Thyroid gland (tissue), 4 donors: Measurements from ENCODE around the gene OR2S2. TPM values are rescaled to one million over a fixed set of nuclear protein-coding genes. Genes with fewer than 3 reads are reported as not detected.
"Not testable (repeated sequence)": the region's sequence is repeated elsewhere in the genome, so short reads cannot be mapped to it uniquely, and the experiment has no call there.

Source experiments
- DNase-seq, 2 donors: peaks; one replicate each; pipeline ENCODE4 v3.0.0-alpha.2; 2019
- H3K27ac ChIP-seq, 3 donors: fragments of 200-600 bp; sonication (generic); 1 replicate in 2 of 3; 2 replicates in 1 of 3; pipeline ENCODE4 v1.5.1; 2016 to 2019; ENCODE audit warnings: mild to moderate bottlenecking in 1 of 3, moderate library complexity in 1 of 3
- H3K27me3 ChIP-seq: fragments of 200-600 bp; sonication (generic); one replicate; pipeline ENCODE4 v1.5.1; 2019
- H3K36me3 ChIP-seq, 2 donors: fragments of 200-600 bp; sonication (generic); one replicate each; pipeline ENCODE4 v1.5.1; 2016 to 2019
- H3K4me1 ChIP-seq, 2 donors: fragments of 200-600 bp; sonication (generic); one replicate each; pipeline ENCODE4 v1.5.1; 2017 to 2019
- H3K4me3 ChIP-seq, 3 donors: fragments of 200-600 bp; sonication (generic); replicated peaks in 1 of 3; 1 replicate in 2 of 3; 2 replicates in 1 of 3; pipeline ENCODE4 v1.5.1; 2016; ENCODE audit warnings: mild to moderate bottlenecking in 1 of 3
- H3K9me3 ChIP-seq: fragments of 200-600 bp; sonication (generic); one replicate; pipeline ENCODE4 v1.5.1; 2017
- CTCF ChIP-seq, 6 experiments: fragments of 200-600 bp in 3 of 6; fragments of 450-650 bp in 3 of 6; sonication (generic) in 3 of 6; IDR thresholded peaks; one replicate each; pipeline ENCODE4 v1.5.1; 2016 to 2019; ENCODE audit warnings: antibody characterized with exemption in 6 of 6, mild to moderate bottlenecking in 2 of 6, inconsistent platforms in 1 of 6, moderate library complexity in 1 of 6
- POLR2A ChIP-seq, 2 donors: fragments of 450-650 bp; IDR thresholded peaks; one replicate each; pipeline ENCODE4 v1.6.1; 2017; ENCODE audit warnings: antibody characterized with exemption in 2 of 2, mild to moderate bottlenecking in 2 of 2, moderate library complexity in 1 of 2
- WGBS, 2 donors: methylation state at CpG; one replicate each; pipeline ENCODE4 v1.1.5; 2017; 5-methylcytosine and 5-hydroxymethylcytosine counted together
- intact Hi-C: fragments of 100-400 bp; cut with DNase I; formaldehyde crosslinking; loops from one replicate; pipeline ENCODE4 v1.15.1; 2023
- total RNA-seq, 4 donors: library from RNA; depleted of rRNA; stranded (reverse); fragments of >200 nt; gene quantifications; one replicate each; pipeline ENCODE4 v1.2.3, GENCODE V29; 2016

The OR2S2 gene
- total RNA-seq, 4 donors from 2014 or later: not detected

DNA sequence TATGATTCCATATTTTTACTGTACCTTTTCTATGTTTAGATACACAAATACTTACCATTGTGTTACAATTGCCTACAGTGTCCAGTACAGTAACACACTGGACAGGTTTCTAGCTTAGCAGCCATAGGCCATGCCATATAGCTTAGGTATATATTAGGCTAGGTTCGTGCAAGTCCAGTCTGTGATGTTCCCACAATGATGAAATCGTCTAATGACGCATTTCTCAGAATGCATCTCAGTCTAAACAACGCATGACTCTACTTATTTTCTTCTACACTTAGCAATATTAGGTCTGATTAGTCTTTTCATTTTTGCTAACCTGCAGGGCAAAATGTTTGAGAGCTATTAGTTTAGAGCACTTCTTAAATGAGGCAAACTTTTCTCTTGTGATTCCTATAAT is 22.7 kb downstream of the OR2S2 start:
- no peaks in the 10 kb centered on the region for H3K9me3 ChIP-seq
- WGBS, 2 donors: 96 to 97% methylated on average over 4 of the region's 4 CpGs
- no peak overlapping the region for H3K27ac ChIP-seq
- DNase-seq: no peak
- H3K4me3 ChIP-seq: no peak overlapping the region
- H3K36me3 ChIP-seq: no peaks in the 10 kb centered on the region
- no peak for TF ChIP-seq POLR2A (IDR thresholded peaks at IDR 0.05)
- no peak for TF ChIP-seq CTCF (IDR thresholded peaks at IDR 0.05)
- intact Hi-C loops: no loop called here
- H3K4me1 ChIP-seq: peaks cover 31 to 46% of the 10 kb centered on the region in 2 donors
- H3K27me3 ChIP-seq: no peaks in the 10 kb centered on the region

DNA sequence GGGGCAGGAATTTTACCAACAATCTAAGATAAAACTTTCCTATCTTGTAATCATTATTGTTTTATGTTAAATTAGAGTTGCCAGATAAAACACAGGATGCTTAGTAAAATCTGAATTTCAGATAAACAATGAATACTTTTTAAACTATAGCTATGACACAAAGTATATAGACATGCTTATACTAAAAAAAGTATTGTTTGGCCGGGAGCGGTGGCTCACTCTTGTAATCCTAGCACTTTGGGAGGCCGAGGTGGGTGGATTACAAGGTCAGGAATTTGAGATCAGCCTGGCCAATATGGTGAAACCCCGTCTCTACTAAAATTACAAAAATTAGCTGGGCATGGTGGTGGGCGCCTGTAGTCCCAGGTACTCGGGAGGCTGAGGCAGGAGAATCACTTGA is 23.9 kb downstream of the OR2S2 start:
- DNase-seq, H3K4me3 ChIP-seq, H3K36me3 ChIP-seq, H3K9me3 ChIP-seq, H3K27me3 ChIP-seq, intact Hi-C loops: not testable (repeated sequence)
- Histone ChIP-seq H3K4me1 (peaks cover 26 to 36% of the 10 kb centered on the region in 2 donors), H3K27ac (peak overlapping the region in 2 of 3 donors; percentile 27 to 47)
- 91 to 94% methylated on average over 6 of the region's 6 CpGs for WGBS, 2 donors

- Histone ChIP-seq H3K9me3 (no peaks in the 10 kb centered on the region), H3K36me3 (no peaks in the 10 kb centered on the region), H3K27ac (peak overlapping the region; percentile 17 to 47 (median 27)), H3K4me3 (no peak overlapping the region), H3K27me3 (no peaks in the 10 kb centered on the region), H3K4me1 (peaks cover 21 to 32% of the 10 kb centered on the region in 2 donors)
- TF ChIP-seq CTCF (IDR thresholded peaks at IDR 0.05) (no peak), POLR2A (IDR thresholded peaks at IDR 0.05) (no peak)
- DNase-seq: no peak
- intact Hi-C loops: no loop called here
- 52 to 55% methylated on average over 4 of the region's 4 CpGs for WGBS, 2 donors
These were observed 24.3 kb downstream of the OR2S2 start for GRCh38 chr9:35933550-35934067.

DNA sequence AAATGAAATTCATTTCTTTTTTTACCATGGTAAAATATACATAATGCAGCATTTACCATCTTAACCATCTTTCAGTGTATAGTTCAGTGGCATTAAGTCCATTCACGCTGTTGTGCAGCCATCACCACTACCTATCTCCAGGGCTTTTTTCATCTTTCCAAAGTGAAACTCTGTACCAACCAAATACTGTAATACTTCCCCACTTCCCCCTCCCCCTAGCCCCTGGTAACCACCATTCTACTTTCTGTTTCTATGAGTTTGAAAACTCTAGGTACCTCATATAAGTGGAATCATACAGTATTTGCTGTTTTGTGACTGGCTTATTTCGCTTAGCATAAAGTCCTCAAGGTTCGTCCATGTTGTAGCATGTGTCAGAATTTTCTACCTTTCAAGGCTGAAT is 25.2 kb downstream of the OR2S2 start:
- Histone ChIP-seq H3K4me3 (no peak overlapping the region), H3K36me3 (no peaks in the 10 kb centered on the region), H3K4me1 (peaks cover 17 to 26% of the 10 kb centered on the region in 2 donors), H3K9me3 (no peaks in the 10 kb centered on the region), H3K27me3 (no peaks in the 10 kb centered on the region), H3K27ac (no peak overlapping the region)
- TF ChIP-seq CTCF (IDR thresholded peaks at IDR 0.05) (no peak), POLR2A (IDR thresholded peaks at IDR 0.05) (no peak)
- DNase-seq: no peak
- WGBS, 2 donors: 93 to 94% methylated on average over 3 of the region's 3 CpGs
- intact Hi-C loops: no loop called here

DNA sequence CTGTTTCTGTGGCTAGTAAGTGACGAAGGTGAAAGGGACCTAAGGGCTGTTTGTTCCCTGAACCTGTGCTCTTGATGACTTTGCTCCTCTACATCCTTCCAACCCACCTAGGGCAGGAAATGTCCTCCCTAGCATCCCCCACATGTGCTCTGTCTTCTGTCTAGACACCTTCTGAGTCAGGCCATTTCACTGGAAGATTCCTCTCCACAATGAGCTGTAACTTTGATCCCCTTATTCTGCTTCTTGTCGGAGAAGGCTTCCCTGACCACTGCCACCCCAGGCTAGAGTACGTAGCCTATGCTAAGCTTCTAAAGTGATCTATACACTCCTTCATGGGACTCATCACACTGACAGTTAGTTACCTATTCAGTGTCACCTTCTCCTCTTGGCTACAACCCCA is 27.0 kb downstream of the OR2S2 start:
- intact Hi-C loops: no loop called here
- H3K4me1 ChIP-seq: peaks cover 12 to 20% of the 10 kb centered on the region in 2 donors
- DNase-seq: no peak

More for the DNA sequence above, 27.0 kb downstream of the OR2S2 start:
- Histone ChIP-seq H3K4me3 (no peak overlapping the region), H3K27me3 (no peaks in the 10 kb centered on the region), H3K9me3 (no peaks in the 10 kb centered on the region), H3K27ac (no peak overlapping the region), H3K36me3 (no peaks in the 10 kb centered on the region)
- 94 to 95% methylated on average over 3 of the region's 3 CpGs for WGBS, 2 donors
- no peak for TF ChIP-seq POLR2A (IDR thresholded peaks at IDR 0.05)
- no peak for TF ChIP-seq CTCF (IDR thresholded peaks at IDR 0.05)
